ENCODE results near the gene MUC5B.

MUC5B gene

DNA sequence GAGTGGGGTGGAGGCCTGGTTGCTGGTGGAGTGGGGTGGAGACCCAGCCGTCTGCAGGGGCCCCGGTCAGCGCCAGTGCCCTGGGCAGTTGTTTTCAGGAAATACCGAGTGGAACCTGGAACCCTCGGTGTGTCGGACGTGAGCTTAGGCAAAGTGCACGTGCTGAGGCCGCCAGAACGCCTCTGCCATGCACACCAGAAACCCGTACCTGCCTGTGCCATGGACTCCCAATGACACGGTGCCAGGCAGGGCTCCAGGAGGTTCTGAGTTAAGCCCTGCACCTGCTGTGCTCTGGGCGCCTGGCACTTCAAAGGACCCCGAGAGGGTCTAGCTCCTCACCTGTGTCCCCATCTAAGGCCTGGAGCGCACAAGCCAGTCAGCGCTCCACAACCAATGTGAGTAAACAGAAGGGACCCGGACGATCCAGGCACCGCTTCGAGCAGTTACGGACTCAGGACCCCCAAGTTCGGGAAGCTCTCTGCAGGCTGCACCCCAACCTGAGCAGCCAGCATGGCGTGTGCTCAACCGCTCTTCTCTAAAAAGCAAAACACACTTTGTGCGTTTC lies 74.2 kb downstream of the MUC5B start:
- no peak for DNase-seq (ENCODE audit: insufficient read length, low spot score)
- no peak for TF ChIP-seq POLR2A (IDR thresholded peaks at IDR 0.05; ENCODE audit: low read depth, low read length)
- no peak for TF ChIP-seq POLR2AphosphoS5 (IDR thresholded peaks at IDR 0.05; ENCODE audit: low read depth, low read length)
- no peak for TF ChIP-seq POU2F2 (IDR thresholded peaks at IDR 0.05; ENCODE audit: low read depth, low read length)
- TF ChIP-seq TAF1 (IDR thresholded peaks at IDR 0.05; ENCODE audit: low read depth, low read length), result no peak
- no peak for FAIRE-seq

DNA sequence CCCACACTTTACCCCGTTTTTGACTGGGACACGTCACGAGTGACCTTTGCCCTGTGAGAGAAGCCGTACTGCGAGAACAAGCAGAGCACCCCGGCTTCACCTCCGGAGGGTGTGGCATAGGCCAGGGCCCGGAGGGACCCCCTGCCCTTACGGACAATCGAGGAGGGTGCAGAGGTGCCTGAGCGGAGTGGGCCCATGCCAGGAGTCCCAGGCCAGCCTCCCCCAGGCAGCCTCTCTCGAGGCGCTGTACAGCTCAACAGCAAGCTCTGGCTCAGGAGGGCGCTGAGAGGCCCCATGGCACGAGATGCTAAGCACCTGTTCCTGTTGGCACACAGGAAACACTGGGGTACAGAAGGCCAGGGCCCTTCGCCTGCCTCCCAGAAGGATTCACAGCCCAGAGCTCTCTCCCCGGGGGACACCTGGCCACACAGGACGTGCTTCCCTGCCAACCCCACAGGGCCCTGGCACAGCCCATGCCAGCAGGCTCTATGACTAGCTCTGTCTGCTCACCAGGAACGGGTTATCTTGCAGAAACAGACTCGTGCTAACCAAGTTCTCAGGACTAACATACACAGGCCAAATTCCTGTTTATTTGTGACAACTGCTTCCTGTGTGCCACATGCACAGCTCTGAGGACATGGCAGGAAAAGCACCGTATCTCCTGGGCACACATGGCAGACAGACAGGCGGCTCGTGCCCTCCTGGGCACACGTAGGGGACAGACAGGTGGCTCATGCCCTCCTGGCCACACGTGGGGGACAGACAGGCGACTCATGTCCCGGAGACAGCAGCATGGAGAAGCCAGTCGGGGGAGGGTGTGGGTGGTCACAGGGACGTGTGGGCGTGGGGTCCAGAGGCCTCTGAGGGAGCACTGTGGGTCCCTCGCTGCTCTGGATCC lies 75.0 kb downstream of the MUC5B start:
- DNase-seq (ENCODE audit: insufficient read length, low spot score), result no peak
- no peak for TF ChIP-seq TAF1 (IDR thresholded peaks at IDR 0.05; ENCODE audit: low read depth, low read length)
- no peak for TF ChIP-seq POLR2A (IDR thresholded peaks at IDR 0.05; ENCODE audit: low read depth, low read length)
- TF ChIP-seq SPI1 (IDR thresholded peaks at IDR 0.05; ENCODE audit: low read depth, low read length), result no peak
- no peak for TF ChIP-seq POU2F2 (IDR thresholded peaks at IDR 0.05; ENCODE audit: low read depth, low read length)
- no peak for TF ChIP-seq PAX5 (IDR thresholded peaks at IDR 0.05; ENCODE audit: insufficient read depth, low read length, severe bottlenecking)
- TF ChIP-seq POLR2AphosphoS5 (IDR thresholded peaks at IDR 0.05; ENCODE audit: low read depth, low read length), result no peak
- FAIRE-seq, result no peak

DNA sequence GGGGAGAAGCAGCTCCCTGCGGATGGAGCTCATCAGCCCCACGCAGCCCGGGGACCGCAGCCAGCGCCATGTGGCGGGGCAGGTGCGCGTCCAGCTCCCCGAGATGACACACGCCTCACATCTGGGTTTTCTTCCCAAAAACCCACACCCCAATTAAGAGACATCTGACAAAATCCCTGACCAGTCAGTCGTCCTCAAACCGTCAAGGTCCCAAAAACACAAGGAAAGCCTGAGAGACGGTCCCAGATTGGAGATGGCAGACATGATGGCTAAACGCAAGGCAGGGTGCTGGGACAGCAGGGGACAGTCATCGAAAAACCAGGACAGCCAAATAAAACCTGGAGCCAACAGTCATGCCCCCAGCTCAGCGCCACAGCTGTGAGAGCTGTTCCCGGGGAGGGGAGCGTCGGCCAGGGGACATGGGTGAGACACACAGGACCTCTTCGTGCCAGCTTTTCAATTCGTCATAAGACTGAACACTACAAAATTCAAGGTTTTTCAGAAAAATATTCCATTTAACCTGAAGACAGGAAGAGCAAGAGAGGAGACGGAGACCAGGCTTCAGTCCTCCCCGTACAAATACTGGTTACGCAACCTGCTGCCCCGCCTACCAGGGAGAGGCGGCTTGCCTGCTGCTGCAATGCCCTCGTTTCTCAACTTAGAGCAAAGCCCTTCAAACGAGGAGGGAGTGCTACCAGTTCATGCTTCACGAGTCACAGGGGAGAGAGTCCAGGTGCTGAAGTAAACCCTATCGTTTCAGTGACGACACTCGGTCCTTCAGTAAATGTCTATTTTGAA lies 76.0 kb downstream of the MUC5B start:
- DNase-seq (ENCODE audit: insufficient read length, low spot score), result no peak
- TF ChIP-seq POU2F2 (IDR thresholded peaks at IDR 0.05; ENCODE audit: low read depth, low read length), result no peak
- TF ChIP-seq TAF1 (IDR thresholded peaks at IDR 0.05; ENCODE audit: low read depth, low read length), result no peak
- no peak for TF ChIP-seq POLR2A (IDR thresholded peaks at IDR 0.05; ENCODE audit: low read depth, low read length)
- no peak for TF ChIP-seq PAX5 (IDR thresholded peaks at IDR 0.05; ENCODE audit: insufficient read depth, low read length, severe bottlenecking)
- TF ChIP-seq POLR2AphosphoS5 (IDR thresholded peaks at IDR 0.05; ENCODE audit: low read depth, low read length), result no peak
- TF ChIP-seq SPI1 (IDR thresholded peaks at IDR 0.05; ENCODE audit: low read depth, low read length), result no peak
- no peak for FAIRE-seq

DNA sequence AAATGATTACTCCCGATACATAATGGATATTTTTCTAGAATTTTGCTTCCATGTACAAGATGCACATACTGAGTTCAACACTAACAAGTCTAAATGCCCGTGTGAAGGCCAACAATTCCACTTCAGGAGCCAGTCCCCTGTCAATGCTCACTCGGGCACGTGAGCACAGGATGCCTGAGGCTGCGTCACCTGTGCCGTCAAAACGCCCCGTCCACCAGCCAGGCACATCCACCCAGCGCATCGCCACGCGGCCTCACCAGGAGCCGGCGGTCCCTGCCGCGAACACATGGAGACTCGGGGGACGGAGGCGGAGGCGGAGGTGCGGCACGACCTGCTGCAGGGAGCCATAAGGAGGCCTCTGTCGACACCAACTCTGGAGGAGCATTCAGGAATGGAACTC lies 76.8 kb downstream of the MUC5B start:
- TF ChIP-seq POU2F2 (IDR thresholded peaks at IDR 0.05; ENCODE audit: low read depth, low read length) (no peak), TAF1 (IDR thresholded peaks at IDR 0.05; ENCODE audit: low read depth, low read length) (no peak), POLR2A (IDR thresholded peaks at IDR 0.05; ENCODE audit: low read depth, low read length) (no peak), POLR2AphosphoS5 (IDR thresholded peaks at IDR 0.05; ENCODE audit: low read depth, low read length) (no peak), PAX5 (IDR thresholded peaks at IDR 0.05; ENCODE audit: insufficient read depth, low read length, severe bottlenecking) (no peak), SPI1 (IDR thresholded peaks at IDR 0.05; ENCODE audit: low read depth, low read length) (no peak)
- FAIRE-seq, result no peak
- no peak for DNase-seq (ENCODE audit: insufficient read length, low spot score)

DNA sequence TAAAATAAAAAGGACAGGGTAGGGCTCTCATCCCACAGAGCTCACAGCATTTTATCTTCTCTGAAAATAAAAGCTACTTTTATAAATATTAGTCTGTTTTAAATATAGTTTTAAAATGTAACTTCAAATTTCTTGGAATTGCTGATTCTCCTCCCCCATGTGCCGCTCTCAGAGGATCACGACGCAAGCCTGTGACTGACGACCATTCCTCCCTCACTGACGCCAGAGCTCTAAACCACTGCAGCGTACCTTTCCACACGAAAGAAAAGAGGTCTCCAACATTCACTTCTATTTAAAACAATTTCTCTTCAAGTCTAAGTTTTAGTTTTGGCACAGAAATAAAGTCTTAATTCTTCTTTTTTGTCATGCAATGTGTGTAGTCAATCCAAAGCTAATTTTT lies 77.3 kb downstream of the MUC5B start:
- TF ChIP-seq POLR2AphosphoS5 (IDR thresholded peaks at IDR 0.05; ENCODE audit: low read depth, low read length) (no peak), SPI1 (IDR thresholded peaks at IDR 0.05; ENCODE audit: low read depth, low read length) (no peak), POLR2A (IDR thresholded peaks at IDR 0.05; ENCODE audit: low read depth, low read length) (no peak), PAX5 (IDR thresholded peaks at IDR 0.05; ENCODE audit: insufficient read depth, low read length, severe bottlenecking) (no peak)
- DNase-seq (ENCODE audit: insufficient read length, low spot score), result no peak
- FAIRE-seq, result no peak

DNA sequence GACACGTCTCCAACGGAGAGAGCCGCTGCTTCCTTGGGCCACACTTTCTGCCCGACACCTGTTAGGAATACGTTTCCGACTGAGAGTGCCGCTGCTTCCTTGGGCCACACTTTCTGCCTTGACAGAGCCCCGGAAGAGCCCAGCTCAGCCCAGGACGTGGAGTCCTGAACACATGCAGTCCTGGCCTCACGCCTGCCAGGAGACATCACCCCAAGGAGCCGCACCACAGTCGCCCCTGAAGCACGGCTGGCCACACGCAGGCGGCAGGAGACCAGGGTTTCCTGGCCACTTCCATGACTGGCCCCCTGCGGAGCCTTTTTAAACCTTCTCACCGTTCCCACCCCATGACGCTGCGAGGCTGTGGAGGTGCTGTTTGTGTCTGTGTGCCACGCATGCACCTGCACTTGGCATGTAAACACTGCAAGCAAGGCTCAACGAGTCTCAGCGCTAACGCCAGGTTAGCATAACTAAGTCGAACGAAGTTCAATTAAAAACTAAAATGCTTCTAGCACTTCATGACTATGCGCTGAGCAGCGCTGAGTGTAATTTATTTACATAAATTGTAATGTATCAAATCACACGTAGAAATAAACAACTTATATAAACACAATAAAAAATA lies 77.8 kb downstream of the MUC5B start:
- FAIRE-seq (no peak), DNase-seq (ENCODE audit: insufficient read length, low spot score) (no peak)
- TF ChIP-seq PAX5 (IDR thresholded peaks at IDR 0.05; ENCODE audit: insufficient read depth, low read length, severe bottlenecking), result no peak
- no peak for TF ChIP-seq POLR2AphosphoS5 (IDR thresholded peaks at IDR 0.05; ENCODE audit: low read depth, low read length)
- TF ChIP-seq SPI1 (IDR thresholded peaks at IDR 0.05; ENCODE audit: low read depth, low read length), result no peak
- TF ChIP-seq POU2F2 (IDR thresholded peaks at IDR 0.05; ENCODE audit: low read depth, low read length), result no peak
- TF ChIP-seq TAF1 (IDR thresholded peaks at IDR 0.05; ENCODE audit: low read depth, low read length), result no peak
- no peak for TF ChIP-seq POLR2A (IDR thresholded peaks at IDR 0.05; ENCODE audit: low read depth, low read length)

DNA sequence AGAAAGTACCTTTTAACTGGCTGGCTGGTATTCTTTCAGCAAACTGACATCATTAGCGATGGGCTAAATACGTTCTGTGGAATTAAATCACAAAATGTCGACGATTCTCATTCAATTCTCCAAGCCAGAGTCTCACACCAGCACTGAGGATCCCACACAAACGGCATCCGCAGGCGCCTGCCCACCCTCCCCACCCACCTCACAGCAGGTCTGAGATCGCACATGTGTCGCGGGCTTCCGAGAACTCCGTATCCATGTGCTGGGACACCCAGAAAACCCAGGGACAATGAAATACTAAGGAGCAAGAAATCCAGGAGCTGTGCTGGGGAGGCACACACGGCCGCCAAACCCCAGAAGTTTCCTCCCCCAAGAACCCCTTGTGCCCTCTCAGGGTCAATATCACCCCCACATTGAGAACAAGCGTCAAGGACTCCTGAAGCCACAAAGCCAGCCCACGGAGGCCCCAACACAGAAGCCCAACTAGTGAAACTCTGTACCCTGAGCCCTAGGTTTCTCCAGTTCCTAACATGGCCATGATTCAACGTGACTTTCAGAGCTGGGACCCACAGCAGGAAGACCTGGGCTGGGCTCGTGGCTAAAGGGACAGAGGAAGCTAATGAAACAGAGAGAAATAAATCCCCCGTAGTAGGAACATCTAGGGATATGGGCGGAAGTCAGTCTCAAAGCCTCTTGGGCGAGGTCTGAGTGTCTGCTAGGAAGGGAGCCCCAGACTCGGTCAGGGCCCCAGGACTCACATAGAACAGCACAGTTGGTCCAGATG lies 78.5 kb downstream of the MUC5B start:
- DNase-seq (ENCODE audit: insufficient read length, low spot score) (no peak), FAIRE-seq (no peak)
- TF ChIP-seq POLR2AphosphoS5 (IDR thresholded peaks at IDR 0.05; ENCODE audit: low read depth, low read length) (no peak), PAX5 (IDR thresholded peaks at IDR 0.05; ENCODE audit: insufficient read depth, low read length, severe bottlenecking) (no peak), POLR2A (IDR thresholded peaks at IDR 0.05; ENCODE audit: low read depth, low read length) (no peak), SPI1 (IDR thresholded peaks at IDR 0.05; ENCODE audit: low read depth, low read length) (no peak), TAF1 (IDR thresholded peaks at IDR 0.05; ENCODE audit: low read depth, low read length) (no peak), POU2F2 (IDR thresholded peaks at IDR 0.05; ENCODE audit: low read depth, low read length) (no peak)

DNA sequence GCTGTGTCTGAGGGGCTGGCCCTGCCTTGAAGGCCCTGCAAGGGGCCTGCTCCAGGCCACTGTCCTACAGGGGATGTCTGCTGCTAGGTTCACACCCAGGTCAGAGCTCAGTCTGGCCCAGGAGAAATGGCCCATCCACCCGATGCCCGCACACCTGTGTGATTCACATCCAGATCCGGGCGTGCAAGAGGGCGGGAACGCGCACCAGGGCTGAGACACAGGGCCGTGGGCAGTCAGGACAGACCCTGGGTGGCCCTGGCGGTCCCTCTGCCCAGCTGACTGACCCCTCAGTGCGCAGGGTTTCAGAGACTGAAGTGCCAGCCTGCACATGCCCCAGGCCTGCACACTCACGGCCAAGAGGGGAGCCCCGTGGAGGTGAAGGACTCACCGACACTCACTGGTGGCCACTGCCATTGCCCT lies 79.2 kb downstream of the MUC5B start:
- TF ChIP-seq POU2F2 (IDR thresholded peaks at IDR 0.05; ENCODE audit: low read depth, low read length), result no peak
- TF ChIP-seq POLR2AphosphoS5 (IDR thresholded peaks at IDR 0.05; ENCODE audit: low read depth, low read length), result no peak
- no peak for TF ChIP-seq PAX5 (IDR thresholded peaks at IDR 0.05; ENCODE audit: insufficient read depth, low read length, severe bottlenecking)
- no peak for TF ChIP-seq POLR2A (IDR thresholded peaks at IDR 0.05; ENCODE audit: low read depth, low read length)
- no peak for TF ChIP-seq TAF1 (IDR thresholded peaks at IDR 0.05; ENCODE audit: low read depth, low read length)
- TF ChIP-seq SPI1 (IDR thresholded peaks at IDR 0.05; ENCODE audit: low read depth, low read length), result no peak
- FAIRE-seq (no peak), DNase-seq (ENCODE audit: insufficient read length, low spot score) (no peak)
